Hepatic stellate cell (primary cell): ENCODE measurements around the gene ANKRD40CL.
"Not testable (repeated sequence)": the region's sequence is repeated elsewhere in the genome, so short reads cannot be mapped to it uniquely, and the experiment has no call there.

ENCODE experiments used
- DNase-seq: peaks from one replicate; pipeline ENCODE4 v3.0.0; 2011; ENCODE audit warnings: low spot score

Gene ANKRD40CL, protein sequence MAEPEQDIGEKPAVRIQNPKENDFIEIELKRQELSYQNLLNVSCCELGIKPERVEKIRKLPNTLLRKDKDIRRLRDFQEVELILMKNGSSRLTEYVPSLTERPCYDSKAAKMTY

DNA sequence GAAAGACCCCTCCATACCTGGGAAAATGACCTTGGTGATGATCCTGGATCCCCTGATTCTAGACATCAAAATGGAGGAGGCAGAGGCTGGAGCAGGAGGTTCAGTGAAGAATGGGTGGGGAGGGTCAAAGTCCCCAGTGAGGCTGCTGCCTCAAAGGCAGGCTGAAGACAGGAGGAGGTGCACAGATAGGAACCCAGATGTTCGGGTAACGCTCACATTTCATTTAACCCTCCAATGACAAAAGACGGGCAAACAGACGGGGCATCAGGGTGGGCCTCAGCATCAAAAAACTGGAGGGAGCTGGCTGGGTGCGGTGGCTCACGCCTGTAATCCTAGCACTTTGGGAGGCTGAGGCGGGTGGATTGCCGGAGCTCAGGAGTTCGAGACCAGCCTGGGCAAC is at the start of gene ANKRD40CL:
TSS of gene ANKRD40CL (minus strand) at position 73 of the 400 bp plus-strand sequence. CDS start 605 bp downstream, outside the sequence.
- no peak for DNase-seq

GRCh38 chr17:50816271-50816670 is 49.0 kb upstream of the ANKRD40CL start:
- no peak for DNase-seq

- DNase-seq, result no peak
Observed at GRCh38 chr17:50815400-50815799, 48.1 kb upstream of the ANKRD40CL start.

GRCh38 chr17:50813583-50813982 is 46.3 kb upstream of the ANKRD40CL start:
- no peak for DNase-seq

DNA sequence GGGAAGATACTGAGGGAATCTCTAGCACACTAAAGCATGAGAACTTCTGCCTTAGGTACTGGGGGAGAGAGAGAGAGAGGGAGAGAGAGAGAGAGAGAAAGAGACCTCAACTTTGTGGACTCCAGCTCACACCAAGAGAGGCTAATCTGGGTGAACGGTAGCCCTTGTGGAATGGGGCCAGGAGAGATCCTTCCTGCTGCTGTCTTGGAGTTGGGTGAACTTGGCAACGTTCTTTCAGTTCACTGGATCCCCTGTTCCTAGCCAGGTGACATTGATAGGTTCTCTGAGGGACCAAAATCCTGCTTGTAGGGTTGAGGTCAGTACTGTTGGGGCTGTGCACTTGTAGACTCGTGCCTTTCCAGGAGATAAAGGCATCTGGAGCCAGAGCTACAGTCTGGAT is 41.6 kb upstream of the ANKRD40CL start:
- DNase-seq, result no peak

DNA sequence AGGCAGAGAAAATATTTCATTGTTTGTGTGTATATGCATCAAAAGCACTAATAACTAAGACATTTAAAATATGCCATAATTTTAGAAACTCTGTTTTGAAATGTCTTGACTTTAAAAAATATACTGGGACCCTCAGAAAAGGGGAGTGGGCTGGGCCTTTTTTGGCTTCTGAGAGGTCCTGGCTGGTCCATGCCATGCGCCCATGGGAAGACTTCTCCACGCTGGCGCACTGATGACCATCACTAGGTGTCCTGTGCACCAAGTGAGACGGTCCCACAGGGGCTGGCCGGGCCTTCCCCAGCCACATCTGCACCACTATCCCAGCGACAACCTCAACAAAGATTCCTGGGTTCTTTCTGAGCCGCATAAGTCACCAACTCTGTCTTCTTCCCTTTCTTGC is 41.1 kb upstream of the ANKRD40CL start:
- DNase-seq, result no peak

GRCh38 chr17:50807675-50808074 is 40.4 kb upstream of the ANKRD40CL start:
- no peak for DNase-seq

DNA sequence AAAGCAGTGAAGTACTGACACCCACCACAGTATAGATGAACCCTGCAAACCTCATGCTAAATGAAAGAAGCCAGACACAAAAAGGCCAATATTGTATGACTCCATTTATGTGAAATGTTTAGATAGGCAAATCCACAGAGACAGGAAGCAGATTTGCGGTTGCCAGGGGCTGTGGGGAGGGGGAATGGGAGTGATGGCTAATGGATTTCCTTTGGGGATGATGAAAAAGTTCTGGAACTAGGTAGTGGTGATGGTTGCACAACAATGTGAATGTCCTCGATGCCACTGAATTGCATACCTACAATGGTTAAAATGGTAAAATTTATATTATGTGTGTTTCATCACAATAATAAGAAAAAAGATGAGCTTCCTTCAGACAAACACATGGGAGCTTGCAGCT is 39.7 kb upstream of the ANKRD40CL start:
- no peak for DNase-seq

GRCh38 chr17:50806141-50806643 is 38.9 kb upstream of the ANKRD40CL start:
- peak; percentile 30 for DNase-seq

DNA sequence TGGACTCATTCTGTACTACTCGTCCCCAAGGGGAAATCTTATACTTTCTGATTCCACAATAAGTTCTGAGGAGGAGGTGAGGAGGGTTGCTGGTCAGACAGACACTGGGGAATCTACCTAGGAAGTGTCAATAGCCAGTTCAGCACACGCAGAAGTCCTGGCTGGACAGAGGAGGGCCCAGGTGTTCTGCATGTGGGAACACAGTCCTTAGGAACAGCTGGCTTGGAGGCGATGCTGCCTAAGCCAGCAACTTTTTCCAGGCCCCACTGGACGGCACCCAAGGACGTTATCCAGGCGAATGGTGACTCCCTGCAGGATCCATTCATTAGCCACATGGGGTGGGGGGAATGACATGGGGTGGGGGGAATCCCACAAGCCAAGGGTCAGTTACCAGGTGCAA is 38.2 kb upstream of the ANKRD40CL start:
- DNase-seq, result no peak

DNA sequence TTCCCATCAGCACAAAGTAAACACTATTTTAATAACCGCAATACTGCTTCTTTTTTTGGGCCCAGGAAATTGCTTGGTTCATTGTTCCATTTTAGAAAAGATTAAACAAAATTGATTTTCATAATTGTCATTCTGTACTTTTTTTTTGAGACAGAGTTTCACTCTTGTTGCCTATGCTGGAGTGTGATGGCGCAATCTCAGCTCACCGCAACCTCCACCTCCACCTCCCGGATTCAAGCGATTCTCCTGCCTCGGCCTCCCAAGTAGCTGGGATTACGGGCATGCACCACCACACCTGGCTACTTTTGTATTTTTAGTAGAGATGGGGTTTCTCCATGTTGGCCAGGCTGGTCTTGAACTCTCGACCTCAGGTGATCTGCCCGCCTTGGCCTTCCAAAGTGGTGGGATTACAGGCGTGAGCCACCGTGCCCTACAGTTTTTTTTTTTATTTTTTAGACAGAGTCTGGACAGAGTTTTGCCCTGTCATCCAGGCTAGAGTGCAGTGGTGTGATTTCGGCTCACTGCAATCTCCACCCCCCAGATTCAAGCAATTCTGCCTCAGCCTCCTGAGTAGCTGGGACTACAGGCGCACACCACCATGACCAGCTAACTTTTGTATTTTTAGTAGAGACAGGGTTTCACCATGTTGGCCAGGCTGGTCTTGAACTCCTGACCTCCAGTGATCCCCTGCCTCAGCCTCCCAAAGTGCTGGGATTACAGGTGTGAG is 37.6 kb upstream of the ANKRD40CL start:
- DNase-seq, result not testable (repeated sequence)

DNA sequence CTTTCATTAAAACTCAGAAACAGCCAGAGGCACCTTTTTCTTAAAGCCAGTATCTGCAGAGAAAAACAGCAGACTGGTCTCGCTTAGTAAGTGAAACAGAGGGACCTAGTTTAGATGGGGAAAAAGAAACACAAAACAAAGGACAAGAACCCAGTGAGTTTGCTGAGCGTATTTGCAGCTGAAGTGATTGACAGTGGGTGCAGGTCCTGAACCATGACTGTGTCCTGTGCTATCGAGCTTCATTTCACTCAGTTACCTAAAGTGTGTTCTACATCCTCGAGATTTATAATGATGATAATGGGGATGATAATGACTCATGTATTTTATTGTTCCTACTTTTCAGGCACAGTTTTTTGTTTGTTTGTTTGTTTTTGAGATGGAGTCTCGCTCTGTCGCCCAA is 36.4 kb upstream of the ANKRD40CL start:
- no peak for DNase-seq

- DNase-seq, result no peak
Observed at GRCh38 chr17:50802609-50803571, 35.6 kb upstream of the ANKRD40CL start.

DNA sequence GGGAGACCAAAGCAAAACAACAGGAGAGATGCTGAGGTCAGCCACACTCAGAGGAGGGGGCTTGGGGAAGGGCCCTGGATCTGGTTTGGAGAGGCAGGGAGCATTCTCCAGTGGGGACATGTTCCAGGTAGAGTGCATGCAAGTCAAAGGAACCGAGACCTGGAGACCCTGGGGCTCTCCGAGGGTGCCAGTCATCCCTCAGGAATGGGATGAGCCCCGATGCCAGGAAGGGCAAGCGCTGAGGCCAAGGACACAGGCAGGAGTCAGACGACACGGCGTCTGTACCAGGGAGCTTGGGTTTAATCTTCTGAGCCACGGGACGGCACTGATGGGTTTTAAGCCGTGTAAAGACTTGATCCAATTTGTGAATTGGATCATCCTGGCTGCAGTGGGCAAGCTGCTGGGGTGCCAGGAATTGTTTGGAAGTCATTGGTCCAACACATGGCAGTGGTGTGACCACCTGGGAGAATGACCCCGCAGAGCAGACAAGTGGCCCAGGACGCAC is 32.9 kb upstream of the ANKRD40CL start:
- DNase-seq, result no peak

GRCh38 chr17:50799582-50799981 is 32.3 kb upstream of the ANKRD40CL start:
- no peak for DNase-seq

DNA sequence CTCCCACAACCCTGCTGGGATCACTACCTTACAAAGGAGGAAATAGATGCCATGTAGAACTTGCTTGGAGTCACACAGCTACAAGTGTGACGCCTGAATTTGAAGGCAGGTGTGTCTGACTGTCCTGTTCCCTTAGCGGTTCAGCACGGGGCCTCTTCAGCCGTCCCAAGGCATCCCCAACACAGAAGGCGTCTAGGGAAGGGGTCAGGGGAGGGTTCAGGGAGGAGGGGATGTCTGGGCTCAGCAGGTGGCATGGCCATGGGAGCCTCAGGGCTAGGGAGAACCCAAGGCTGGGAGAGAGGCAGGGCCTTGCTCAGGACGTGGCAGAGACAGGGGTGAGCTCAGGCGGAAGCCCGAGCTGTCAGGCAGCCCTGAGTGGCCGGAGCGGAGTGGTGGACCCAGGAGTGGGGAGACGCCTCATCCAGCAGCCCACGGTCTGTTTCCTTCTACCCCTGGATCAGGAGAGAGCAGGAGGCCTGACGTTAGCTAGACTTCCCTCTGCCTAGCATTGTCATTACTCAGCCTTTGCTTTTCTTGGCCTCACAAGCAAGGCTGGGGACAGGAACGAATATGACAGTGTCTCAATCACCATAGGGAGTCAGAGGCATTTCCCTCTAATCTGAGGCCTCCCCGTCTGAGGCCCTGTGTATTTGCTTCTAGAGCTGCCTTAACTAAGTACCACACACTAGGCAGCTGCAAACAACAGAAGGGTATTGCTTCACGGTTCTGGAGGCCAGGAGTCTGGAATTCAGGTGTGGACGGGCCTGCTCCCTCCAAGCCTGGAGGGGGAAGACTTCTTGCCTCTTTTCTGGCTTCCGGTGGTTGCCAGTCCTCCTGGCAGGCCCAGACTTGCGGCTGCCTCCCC is 31.3 kb upstream of the ANKRD40CL start:
- DNase-seq, result no peak

- DNase-seq, result no peak
Observed at GRCh38 chr17:50797135-50797810, 30.0 kb upstream of the ANKRD40CL start.

- no peak for DNase-seq
Observed at GRCh38 chr17:50794361-50794760, 27.0 kb upstream of the ANKRD40CL start.

DNA sequence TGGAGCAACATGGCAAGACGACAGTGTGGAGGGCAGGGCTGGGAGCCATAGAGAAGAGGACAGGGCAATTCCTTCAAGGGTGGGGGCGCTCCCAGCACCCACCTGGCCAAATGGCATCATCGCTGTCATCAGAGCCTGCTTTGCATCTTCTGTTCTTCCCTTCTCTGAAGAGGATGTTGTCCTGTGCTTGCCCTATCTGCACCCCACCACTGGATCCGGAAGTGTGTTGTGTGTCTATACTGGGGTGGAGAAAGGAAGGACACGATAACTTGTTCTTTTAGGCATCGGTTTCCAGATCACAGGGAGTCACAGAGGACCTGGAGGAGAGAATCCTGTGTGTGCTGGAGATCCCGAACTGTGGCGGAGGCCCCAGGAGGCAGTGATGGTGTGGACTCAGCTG is 25.7 kb upstream of the ANKRD40CL start:
- DNase-seq, result no peak

DNA sequence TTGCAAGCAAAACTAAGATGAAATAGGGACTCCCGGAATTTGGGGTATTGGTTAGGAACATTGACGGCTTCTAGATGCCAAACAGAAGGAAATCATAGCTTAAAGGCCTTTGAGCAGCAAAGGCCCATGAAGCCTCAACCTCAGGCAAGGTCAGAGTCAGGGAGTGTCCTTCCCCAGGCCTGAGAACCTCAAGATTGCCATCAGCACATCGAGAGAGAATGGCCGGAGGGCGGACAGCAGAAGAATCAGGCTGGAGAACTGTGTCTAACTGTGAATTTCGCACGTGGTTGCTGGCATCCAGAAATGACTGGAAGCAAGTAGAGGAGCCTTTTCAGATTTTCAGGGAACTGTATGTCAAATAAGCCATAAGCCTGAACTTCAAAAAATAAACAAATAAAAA is 24.8 kb upstream of the ANKRD40CL start:
- no peak for DNase-seq

DNA sequence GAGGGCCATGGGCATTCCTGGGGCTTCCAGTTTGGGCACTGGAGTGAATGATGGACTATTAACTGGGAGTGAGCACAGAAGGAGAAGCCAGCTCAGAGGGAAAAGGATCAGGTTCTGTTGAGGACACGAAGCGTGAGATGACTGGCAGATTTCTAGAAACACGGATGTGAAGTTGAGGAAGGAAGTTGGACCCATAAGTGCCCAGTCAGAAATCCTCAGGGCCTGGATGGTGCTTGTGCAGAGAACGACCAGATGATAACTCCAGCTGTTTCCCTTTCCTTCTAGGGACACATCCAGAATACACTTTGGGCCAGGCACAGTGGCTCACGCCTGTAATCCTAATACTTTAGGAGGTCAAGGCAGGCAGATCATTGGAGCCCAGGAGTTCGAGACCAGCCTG is 23.3 kb upstream of the ANKRD40CL start:
- DNase-seq, result no peak
